ENCODE measurements around the gene ADAM10.

Gene ADAM10

DNA sequence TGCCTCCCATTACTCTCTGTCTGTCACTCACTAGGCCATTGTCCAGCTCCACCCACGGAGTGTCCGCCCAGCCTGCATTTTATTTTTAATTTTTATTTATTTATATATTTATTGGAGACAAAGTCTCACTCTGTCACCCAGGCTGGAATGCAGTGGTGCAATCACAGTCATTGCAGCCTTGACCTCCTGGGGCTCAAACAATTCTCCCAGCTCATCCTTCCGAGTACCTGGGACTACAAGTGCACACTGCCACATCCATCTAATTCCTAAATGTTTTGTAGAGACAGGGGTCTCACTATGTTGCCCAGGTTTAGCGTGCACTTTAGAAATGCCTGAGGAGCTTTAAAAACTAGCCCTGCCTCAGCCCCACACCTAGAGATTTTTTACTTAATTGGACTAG is 176.2 kb downstream of the ADAM10 start:
- DNase-seq: no peak

DNA sequence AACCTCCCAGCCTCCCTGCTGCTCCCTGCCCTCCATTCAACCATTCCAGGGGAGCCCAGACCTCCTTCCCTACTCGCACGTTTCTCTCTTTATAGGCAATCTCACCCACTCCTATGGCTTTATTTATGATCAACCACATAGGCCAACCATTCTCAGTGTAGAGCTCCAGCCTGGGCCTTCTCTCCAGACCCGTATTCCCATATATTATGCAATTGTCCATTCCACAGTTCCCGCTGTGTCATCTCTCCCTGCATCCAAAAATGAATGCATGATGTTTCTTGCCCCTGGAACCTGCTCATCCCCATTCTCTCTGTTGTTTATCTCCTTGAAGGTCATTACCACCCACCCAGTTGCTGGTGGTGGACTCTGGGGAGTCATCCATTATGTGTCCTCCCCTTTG is 177.0 kb downstream of the ADAM10 start:
- no peak for DNase-seq

- no peak for DNase-seq
Observed at GRCh38 chr15:58571491-58571890, 178.0 kb downstream of the ADAM10 start.

GRCh38 chr15:58569455-58569854 is 180.1 kb downstream of the ADAM10 start:
- no peak for DNase-seq

DNA sequence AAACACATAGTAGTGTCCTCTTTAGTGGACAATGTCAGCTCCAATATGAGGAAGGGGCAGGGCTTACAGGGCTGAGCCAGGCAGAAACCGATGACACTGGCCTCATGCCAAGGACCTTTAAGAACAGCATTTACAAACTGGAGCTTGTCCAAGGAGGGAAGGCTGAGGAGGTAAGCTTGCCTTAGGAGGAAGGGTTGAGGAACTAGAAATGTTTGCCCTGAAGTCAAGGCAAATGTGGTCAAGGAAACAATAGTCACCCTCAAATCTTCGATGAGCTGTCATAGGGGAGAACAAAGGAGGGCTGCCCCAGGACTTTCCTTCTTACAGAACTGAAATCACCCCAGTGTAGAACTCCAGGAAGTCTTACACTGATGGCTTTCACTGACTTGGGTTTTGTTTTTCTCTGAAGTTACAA is 181.3 kb downstream of the ADAM10 start:
- DNase-seq: no peak

DNA sequence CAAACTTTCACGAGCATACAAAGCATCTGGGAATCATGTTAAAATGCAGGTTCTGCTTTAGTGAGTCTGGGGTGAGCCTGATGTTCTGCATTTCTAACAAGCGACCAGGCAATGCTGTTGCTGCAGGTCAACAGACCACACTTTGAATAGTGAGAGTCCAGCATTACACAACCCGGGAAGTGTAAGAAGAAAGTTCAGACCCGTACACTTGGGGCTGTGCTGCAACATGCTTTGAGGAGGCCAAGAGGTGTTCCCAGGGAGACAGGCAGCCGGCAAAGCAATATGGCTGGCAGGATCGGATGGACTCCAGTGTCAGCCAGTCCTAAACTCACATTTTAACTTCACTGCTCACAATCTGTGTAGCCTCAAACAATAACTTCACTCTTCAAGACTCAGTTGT is 183.5 kb downstream of the ADAM10 start:
- DNase-seq: no peak

DNA sequence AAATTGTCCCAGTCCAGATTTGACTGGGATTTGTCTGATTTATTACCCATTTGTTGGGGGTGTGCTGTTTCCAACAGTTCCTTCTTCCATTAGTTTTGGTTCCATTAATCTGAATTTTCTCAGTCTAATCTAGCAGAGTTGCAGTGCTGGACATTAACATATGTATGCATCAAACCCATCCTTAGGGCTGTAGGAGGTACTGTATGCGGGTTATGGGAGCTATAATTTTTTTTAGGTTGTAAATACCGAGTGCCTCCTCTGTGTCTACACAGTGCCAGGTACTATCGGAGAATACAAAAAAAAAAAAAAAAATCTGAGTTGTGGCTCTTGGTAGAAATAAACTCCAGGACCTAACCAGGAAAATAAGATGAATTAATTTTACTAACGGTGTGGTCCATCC is 183.9 kb downstream of the ADAM10 start:
- DNase-seq: no peak

DNA sequence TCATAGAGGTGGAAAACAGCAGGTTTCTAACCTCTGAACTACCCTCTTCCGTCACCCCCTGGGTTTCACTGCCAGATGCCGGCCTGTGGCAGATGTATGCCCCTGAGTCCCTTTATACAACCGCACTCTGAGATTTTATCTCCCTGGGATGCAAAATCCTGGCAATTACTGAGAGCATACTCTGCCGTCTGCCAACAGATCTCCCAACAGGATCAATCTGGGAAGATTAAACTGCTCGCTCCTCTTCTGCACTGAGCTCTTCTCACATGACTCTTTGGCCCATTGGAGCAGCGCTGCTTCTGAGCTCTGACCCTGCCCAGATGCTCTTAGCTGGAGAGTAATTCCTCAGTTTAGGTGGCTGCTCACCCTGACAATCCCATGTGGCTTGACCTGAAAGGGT is 184.5 kb downstream of the ADAM10 start:
- no peak for DNase-seq

DNA sequence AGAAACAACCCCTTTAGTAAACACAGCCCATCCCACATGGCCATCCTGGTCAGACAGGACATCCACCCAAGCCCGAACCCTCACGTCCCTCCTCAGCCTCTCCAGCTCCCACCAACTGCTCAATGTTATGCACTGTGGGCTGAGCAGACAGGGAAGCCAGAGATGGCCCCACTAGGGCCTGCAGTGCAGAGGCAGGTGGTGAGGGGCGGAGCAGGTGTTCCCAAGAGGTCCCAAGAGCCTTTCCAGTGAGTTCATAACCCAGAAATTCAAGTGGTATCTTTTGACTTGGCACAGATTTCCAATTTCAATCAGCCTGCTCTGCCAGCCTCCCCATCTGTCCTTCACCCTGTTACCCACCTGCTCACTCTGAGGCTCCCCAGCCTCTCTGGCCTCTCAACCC is 187.4 kb downstream of the ADAM10 start:
- DNase-seq: no peak

DNA sequence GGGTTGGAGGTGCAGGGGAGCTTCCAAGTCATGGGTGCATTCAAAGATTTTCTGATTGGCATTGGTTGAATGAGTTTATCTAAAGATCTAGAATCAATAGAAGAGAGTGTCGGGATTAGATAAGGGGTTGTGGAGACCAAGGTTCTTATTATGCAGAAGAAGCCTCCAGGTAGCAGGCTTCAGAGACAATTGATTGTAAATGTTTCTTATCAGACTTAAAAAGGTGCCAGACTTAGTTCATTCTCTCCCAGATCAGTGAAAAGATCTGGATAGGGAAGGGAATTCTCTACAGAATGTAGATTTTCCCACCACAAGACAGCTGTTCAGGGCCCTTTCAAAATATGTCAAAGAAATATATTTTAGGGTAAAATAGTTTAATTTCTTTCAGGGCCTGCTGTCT is 188.2 kb downstream of the ADAM10 start:
- DNase-seq: no peak

GRCh38 chr15:58559904-58560588 is 189.5 kb downstream of the ADAM10 start:
- DNase-seq: no peak

DNA sequence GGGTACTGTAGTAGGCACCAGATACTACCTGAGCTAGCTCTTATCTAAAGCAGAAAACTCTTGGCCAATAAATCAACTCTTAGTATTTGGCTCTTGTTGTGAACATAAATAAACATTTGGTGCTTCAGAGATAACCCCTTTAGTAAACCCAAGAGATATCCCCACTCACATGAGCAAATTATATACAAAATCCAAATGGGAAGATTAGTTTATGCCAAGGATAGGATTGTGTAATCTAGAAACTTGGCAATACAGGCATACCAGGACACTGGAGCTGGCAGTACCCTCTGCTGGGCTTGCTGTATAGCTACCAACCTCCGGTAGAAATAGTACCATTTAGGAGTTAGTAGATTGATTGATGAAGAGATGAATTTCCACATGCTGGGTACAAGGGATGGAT is 190.7 kb downstream of the ADAM10 start:
- DNase-seq: no peak

DNA sequence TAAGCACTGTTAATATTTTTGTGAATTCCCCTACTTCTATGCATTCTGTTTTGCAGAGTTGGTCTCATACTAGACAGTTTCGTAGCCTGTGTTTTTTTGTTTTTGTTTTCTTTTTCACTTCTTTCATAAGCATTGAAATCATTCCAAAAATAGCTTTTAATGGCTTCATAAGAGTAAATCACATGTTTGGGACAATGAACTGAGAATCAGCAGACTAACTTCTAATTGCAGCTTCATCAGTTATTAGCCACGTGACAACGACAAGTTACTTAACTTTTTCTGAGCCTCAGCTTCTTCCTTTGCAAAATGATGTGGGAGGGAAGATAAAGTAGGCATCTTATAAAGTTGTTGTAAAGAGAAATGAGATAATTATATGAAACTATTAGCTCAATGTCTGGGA is 193.0 kb downstream of the ADAM10 start:
- no peak for DNase-seq

- DNase-seq: no peak
Observed at GRCh38 chr15:58556028-58556361, 193.5 kb downstream of the ADAM10 start.

DNA sequence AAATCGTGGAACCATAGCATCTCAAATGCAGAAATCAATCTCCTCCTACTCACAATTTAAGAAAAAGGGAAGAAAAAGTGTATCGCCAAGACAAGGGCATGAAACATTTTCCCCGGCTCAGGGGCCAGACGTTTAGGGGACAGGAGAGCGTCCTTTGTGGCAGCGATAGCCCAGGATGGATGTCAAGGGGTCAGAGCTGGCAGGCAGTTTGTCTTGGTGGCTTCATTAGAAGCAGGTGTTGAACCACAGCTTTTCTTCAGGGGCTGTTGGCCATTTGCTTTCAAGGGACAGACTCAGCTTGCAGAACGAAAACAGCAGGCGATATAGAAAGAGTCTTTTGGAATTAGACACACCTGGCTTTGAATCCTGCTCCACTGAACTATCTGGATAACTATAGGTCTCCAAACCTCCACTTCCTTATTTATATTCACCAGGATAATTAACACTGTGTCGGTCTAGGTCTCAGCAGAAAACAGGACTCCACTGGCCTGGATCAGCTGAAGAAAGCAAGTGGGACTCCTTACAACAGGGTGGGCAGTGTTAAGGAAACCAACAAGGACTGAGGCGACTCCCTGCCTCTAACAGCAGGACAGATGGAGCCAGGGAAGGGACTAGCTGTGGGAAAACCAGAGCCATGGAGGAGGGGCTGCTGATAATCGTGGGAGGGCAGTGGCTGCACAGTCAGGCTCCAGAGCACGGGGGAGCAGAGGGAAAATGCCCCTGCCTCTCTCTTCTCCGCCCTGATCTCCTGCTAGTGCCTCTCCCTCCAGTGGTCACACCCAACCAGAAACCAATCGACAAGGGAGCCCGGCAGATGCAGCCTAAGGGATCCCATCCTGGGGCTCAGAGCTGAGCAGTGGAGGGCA is 194.1 kb downstream of the ADAM10 start:
- no peak for DNase-seq

GRCh38 chr15:58554758-58555157 is 194.7 kb downstream of the ADAM10 start:
- no peak for DNase-seq

GRCh38 chr15:58553365-58553918 is 196.1 kb downstream of the ADAM10 start:
- no peak for DNase-seq

- no peak for DNase-seq
Observed at GRCh38 chr15:58552505-58553364, 196.8 kb downstream of the ADAM10 start.

GRCh38 chr15:58551764-58552504 is 197.6 kb downstream of the ADAM10 start:
- DNase-seq: no peak

GRCh38 chr15:58551084-58551763 is 198.3 kb downstream of the ADAM10 start:
- no peak for DNase-seq

- DNase-seq: no peak
Observed at GRCh38 chr15:58549785-58550074, 199.8 kb downstream of the ADAM10 start.
